GM18499 (cell line): ENCODE measurements around the gene MESP1.

Experiments
- ATAC-seq: cut with Tn5 transposase; IDR thresholded peaks from one replicate; pipeline ENCODE4 v1.9.1; 2021; ENCODE audit warnings: moderate number of reproducible peaks; ENCODE audit not compliant: insufficient read depth, unreplicated experiment

MESP1 gene

GRCh38 chr15:89760303-89761008 lies 9.4 kb upstream of the MESP1 start:
- ATAC-seq, result no peak

DNA sequence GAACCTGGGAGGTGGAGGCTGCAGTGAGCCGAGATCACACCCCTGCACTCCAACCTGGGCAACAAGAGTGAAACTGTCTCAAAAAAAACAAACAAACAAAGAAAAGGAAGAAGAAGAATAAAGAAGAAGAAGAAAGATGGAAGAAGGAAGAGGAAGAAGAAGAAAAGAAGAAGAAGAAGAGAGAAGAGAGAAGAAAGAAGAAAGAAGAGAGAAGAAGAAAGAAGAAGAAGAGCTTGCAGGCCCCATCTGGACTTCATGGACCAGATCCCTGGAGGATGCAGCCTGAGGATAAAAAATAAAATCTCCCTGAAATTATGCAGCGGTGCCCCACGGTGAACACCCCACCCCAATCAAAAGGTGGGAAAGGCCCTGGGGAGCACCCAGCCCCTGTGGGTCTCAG lies 8.8 kb upstream of the MESP1 start:
- ATAC-seq, result no peak

DNA sequence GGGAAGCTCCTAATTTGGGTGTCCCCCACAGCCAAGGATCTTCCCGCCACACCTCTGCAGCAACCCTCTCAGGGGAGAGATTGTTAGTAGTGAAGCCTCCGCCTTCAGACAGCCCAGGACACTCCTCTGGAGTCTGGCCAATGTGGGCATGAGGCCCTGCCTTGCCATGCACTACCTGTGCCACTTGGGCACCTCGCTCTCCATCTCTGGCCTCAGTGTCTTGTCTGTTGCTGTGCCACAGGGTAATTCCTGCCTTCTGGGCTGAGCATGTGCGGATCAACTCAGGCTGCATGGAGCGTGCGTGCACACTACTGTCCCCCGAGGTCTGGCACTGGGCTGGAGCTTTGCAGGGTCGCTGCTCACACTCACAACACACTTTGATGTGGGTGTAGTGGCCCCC lies 7.9 kb upstream of the MESP1 start:
- no peak for ATAC-seq

GRCh38 chr15:89758283-89758682 lies 7.2 kb upstream of the MESP1 start:
- no peak for ATAC-seq

DNA sequence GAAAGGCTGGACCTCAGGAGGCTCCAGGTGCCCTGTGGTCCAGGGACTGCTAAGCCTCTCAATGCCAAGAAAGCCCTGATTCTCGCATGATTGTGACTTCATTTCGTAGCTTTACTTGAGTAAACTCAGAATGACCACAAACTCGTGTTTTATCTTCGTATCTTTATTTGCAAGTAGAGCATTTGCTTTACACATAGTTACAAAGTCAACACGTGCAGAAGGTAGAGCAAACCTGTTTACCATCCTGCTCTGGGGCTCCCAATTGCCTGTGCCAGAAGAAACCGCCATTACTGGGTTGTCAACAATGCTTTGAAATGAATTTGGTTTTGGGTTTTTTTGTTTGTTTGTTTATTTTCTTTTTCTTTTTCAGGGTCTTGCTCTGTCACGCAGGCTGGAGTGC lies 5.8 kb upstream of the MESP1 start:
- ATAC-seq, result no peak

DNA sequence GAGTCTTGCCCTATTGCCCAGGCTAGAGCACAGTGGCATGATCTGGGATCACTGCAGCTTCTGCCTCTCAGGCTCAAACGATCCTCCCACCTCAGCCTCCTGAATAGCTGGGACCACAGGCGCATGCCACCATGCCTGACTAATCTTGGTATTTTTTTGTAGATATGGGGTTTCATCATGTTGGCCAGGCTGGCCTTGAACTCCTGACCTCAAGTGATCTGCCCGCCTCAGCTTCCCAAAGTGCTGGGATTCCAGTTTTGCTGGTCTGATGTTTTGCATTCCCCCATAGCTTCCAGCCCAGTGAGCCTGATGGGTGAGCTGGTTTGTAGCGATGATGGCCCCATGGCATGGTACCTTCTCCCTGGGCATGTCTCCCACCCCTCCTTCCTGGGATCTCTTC lies 4.7 kb upstream of the MESP1 start:
- no peak for ATAC-seq

- no peak for ATAC-seq
Observed at GRCh38 chr15:89754361-89755154, 3.5 kb upstream of the MESP1 start.

- no peak for ATAC-seq
Observed at GRCh38 chr15:89753855-89754254, 2.8 kb upstream of the MESP1 start.

GRCh38 chr15:89751748-89752147 lies 699 bp upstream of the MESP1 start:
- ATAC-seq, result no peak

GRCh38 chr15:89749951-89750559 lies 994 bp downstream of the MESP1 start:
- ATAC-seq, result no peak

GRCh38 chr15:89749526-89749925 lies 1.5 kb downstream of the MESP1 start:
- no peak for ATAC-seq

GRCh38 chr15:89749054-89749453 lies 2.0 kb downstream of the MESP1 start:
- no peak for ATAC-seq

GRCh38 chr15:89747708-89748682 lies 3.1 kb downstream of the MESP1 start:
- no peak for ATAC-seq

GRCh38 chr15:89746386-89746780 lies 4.7 kb downstream of the MESP1 start:
- ATAC-seq, result no peak

DNA sequence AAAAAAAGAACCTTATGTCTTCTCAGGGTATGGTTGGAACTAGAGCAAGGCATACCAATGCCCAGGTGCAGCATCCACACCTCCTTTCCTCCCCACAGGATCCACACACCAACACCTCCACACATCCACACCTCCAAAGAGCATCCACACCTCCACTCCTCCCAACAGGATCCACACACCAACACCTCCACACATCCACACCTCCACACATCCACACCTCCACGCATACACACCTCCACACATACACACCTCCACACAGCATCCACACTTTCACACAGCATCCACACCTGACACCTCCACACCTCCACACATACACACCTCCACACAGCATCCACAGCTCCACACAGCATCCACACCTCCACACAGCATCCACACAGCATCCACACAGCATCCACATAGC lies 5.3 kb downstream of the MESP1 start:
- no peak for ATAC-seq

GRCh38 chr15:89745131-89745530 lies 5.9 kb downstream of the MESP1 start:
- ATAC-seq, result no peak

DNA sequence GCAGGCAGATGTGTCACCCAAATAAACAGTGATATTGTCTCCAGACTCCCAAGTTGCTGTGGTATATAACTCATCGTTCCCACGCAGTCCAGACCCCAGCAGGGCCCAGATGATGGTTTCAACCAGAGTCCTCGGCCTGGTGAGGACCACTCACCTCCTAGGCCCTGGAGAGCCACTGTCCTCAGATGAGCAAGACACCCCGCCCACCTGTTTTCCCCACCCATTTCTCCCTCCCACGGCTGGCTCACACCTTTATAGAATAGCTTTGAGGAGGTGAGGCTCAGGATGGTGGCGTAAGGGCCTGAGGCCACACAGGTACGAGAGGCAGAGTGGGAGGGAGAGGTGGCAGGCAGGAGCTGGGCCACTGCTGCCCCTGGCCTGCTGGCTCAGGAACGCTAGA lies 7.5 kb downstream of the MESP1 start:
- ATAC-seq, result no peak

DNA sequence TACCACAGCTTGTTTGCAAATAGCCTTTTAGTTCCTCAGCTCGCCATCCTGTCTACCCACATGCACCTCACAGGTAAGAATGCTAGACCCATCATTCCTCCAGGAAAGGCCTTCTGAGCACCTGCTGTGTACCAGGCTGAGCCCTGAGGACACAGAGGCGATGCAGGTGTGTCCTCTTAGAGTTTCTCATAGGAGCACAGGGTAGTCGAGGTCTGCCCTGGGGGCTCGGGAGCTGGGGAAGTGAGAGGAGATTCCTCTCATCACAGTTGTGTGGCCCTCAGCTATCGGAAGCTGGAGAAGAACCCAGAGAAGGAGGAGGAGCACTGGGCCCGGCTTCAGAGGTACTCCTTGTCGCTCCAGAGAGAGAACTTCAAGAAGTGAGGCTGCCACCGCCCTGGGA lies 8.0 kb downstream of the MESP1 start:
- no peak for ATAC-seq

- peak; percentile 72 for ATAC-seq
Observed at GRCh38 chr15:89740137-89740536, 10.9 kb downstream of the MESP1 start.

GRCh38 chr15:89735773-89736172 lies 15.3 kb downstream of the MESP1 start:
- ATAC-seq, result no peak
